Loucy (cell line): ENCODE data around the gene MROH8.

Source experiments
- H2AFZ ChIP-seq: fragments of 200-600 bp; sonication (generic); 2 replicates; pipeline ENCODE4 v1.6.0; 2016; ENCODE audit warnings: antibody characterized with exemption, mild to moderate bottlenecking, low read length, moderate library complexity
- H3F3A ChIP-seq: fragments of 200-600 bp; 2 replicates; pipeline ENCODE4 v1.6.0; 2016; ENCODE audit warnings: antibody characterized with exemption, low read depth, mild to moderate bottlenecking
- H3K27me3 ChIP-seq: fragments of 200-600 bp; sonication (generic); 2 replicates; pipeline ENCODE4 v1.6.1; 2014; ENCODE audit warnings: low read length, mild to moderate bottlenecking; ENCODE audit not compliant: insufficient read depth, poor library complexity, severe bottlenecking
- H3K36me3 ChIP-seq: fragments of 200-600 bp; sonication (generic); 2 replicates; pipeline ENCODE4 v1.6.1; 2016; ENCODE audit warnings: low read length; ENCODE audit not compliant: insufficient read depth
- H3K4me1 ChIP-seq: fragments of 200-600 bp; sonication (generic); 2 replicates; pipeline ENCODE4 v1.5.1; 2014; ENCODE audit warnings: low read length, mild to moderate bottlenecking; ENCODE audit not compliant: insufficient read depth, poor library complexity, severe bottlenecking
- H3K4me2 ChIP-seq: fragments of 200-600 bp; sonication (generic); 2 replicates; pipeline ENCODE4 v1.6.0; 2014; ENCODE audit warnings: antibody characterized with exemption, low read length, low read depth, mild to moderate bottlenecking; ENCODE audit not compliant: poor library complexity, severe bottlenecking
- H3K4me3 ChIP-seq: fragments of 200-600 bp; sonication (generic); 2 replicates; pipeline ENCODE4 v1.5.1; 2014; ENCODE audit warnings: low read length, mild to moderate bottlenecking, mixed read lengths; ENCODE audit not compliant: poor library complexity, severe bottlenecking
- H3K79me2 ChIP-seq: fragments of 200-600 bp; sonication (generic); 2 replicates; pipeline ENCODE4 v1.6.1; 2014; ENCODE audit warnings: low read length; ENCODE audit not compliant: insufficient read depth
- H3K9ac ChIP-seq: fragments of 200-600 bp; sonication (generic); 2 replicates; pipeline ENCODE4 v1.6.0; 2014; ENCODE audit warnings: mild to moderate bottlenecking, low read depth, low read length, moderate library complexity; ENCODE audit not compliant: poor library complexity, severe bottlenecking
- H3K9me2 ChIP-seq: fragments of 200-600 bp; sonication (generic); replicated peaks from 2 replicates; pipeline ENCODE4 v1.6.1; 2016; ENCODE audit warnings: low read depth, low read length, mixed read lengths
- H3K9me3 ChIP-seq: fragments of 200-600 bp; sonication (generic); 2 replicates; pipeline ENCODE4 v1.6.1; 2014; ENCODE audit warnings: mild to moderate bottlenecking, antibody characterized with exemption, low read length, low read depth; ENCODE audit not compliant: insufficient read depth
- H4K20me1 ChIP-seq: fragments of 200-600 bp; sonication (generic); 2 replicates; pipeline ENCODE4 v1.6.0; 2014; ENCODE audit warnings: antibody characterized with exemption, low read length, mild to moderate bottlenecking; ENCODE audit not compliant: insufficient read depth, poor library complexity, severe bottlenecking
- EZH2phosphoT487 ChIP-seq: fragments of 200-600 bp; IDR thresholded peaks from 2 replicates; pipeline ENCODE4 v1.6.1; 2018; ENCODE audit warnings: antibody characterized with exemption, mild to moderate bottlenecking, moderate library complexity, borderline replicate concordance
- TF ChIP-seq, protein P1 (sequence below): fragments of 200-600 bp; sonication (generic); conservative IDR thresholded peaks from 2 replicates; pipeline ENCODE4 v1.5.1; 2014; ENCODE audit warnings: mild to moderate bottlenecking, antibody characterized with exemption, low read length

The MROH8 gene

DNA sequence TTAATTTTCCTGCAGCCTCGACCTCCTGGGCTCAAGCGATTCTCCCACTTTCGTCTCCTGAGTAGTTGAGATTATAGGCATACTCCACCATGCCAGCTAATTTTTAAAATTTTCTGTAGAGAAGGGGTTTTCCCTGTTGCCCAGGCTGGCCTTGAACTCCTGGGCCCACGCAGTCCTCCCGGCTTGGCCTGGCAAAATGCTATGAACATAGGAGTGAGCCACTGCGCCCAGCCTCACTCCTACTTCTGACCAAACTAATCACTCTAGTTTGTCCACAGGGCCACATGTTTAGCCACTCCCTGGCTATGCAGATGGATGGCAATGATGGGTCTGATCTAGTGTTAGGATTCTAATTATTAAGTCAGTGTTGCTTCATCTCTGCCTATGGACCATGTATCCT is 32.1 kb downstream of the MROH8 start:
- no peak for TF ChIP-seq EZH2phosphoT487
- TF ChIP-seq, protein P1, sequence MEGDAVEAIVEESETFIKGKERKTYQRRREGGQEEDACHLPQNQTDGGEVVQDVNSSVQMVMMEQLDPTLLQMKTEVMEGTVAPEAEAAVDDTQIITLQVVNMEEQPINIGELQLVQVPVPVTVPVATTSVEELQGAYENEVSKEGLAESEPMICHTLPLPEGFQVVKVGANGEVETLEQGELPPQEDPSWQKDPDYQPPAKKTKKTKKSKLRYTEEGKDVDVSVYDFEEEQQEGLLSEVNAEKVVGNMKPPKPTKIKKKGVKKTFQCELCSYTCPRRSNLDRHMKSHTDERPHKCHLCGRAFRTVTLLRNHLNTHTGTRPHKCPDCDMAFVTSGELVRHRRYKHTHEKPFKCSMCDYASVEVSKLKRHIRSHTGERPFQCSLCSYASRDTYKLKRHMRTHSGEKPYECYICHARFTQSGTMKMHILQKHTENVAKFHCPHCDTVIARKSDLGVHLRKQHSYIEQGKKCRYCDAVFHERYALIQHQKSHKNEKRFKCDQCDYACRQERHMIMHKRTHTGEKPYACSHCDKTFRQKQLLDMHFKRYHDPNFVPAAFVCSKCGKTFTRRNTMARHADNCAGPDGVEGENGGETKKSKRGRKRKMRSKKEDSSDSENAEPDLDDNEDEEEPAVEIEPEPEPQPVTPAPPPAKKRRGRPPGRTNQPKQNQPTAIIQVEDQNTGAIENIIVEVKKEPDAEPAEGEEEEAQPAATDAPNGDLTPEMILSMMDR = no peak
- Histone ChIP-seq H3K4me1 (no peaks in the 10 kb centered on the region), H2AFZ (no peak overlapping the region), H3K4me2 (no peak overlapping the region), H3K9me3 (no peaks in the 10 kb centered on the region), H3K36me3 (no peaks in the 10 kb centered on the region), H3K9me2 (no peaks in the 10 kb centered on the region), H3K4me3 (no peak overlapping the region), H3K27me3 (no peaks in the 10 kb centered on the region), H3K9ac (no peak overlapping the region), H4K20me1 (no peaks in the 10 kb centered on the region), H3F3A (no peaks in the 10 kb centered on the region), H3K79me2 (no peaks in the 10 kb centered on the region)

GRCh38 chr20:37144856-37145404 is 34.4 kb downstream of the MROH8 start:
- Histone ChIP-seq H4K20me1 (no peaks in the 10 kb centered on the region), H3K27me3 (no peaks in the 10 kb centered on the region), H2AFZ (no peak overlapping the region), H3K4me2 (no peak overlapping the region), H3K36me3 (no peaks in the 10 kb centered on the region), H3K4me1 (no peaks in the 10 kb centered on the region), H3K9me3 (no peaks in the 10 kb centered on the region), H3K79me2 (no peaks in the 10 kb centered on the region), H3K9ac (no peak overlapping the region), H3F3A (no peaks in the 10 kb centered on the region), H3K4me3 (no peak overlapping the region), H3K9me2 (no peaks in the 10 kb centered on the region)
- TF ChIP-seq, protein P1 = no peak
- TF ChIP-seq EZH2phosphoT487 = no peak

DNA sequence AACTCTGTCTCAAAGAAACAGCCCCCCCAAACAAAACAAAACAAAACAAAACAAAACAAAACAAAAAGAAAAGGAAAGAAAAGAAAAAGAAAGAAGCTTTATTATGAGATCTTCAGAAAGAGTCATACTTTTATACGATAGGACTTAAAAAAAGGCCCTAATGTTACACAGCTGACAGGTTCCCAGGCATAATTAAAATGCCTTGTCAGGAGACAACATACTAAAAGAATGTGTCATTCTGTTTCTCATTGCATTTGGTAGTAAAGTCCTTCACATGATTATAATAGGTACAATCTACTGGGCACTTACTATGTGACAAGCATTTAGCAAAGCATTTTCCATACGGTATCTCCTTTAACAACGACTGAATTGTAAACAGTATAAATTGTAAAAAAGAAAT is 36.6 kb downstream of the MROH8 start:
- no peaks in the 10 kb centered on the region for H3K27me3 ChIP-seq
- H3K4me1 ChIP-seq = no peaks in the 10 kb centered on the region
- H3K9me3 ChIP-seq = no peaks in the 10 kb centered on the region
- H3K36me3 ChIP-seq = no peaks in the 10 kb centered on the region
- H3K9ac ChIP-seq = no peak overlapping the region
- no peak overlapping the region for H3K4me2 ChIP-seq
- no peak overlapping the region for H2AFZ ChIP-seq
- no peak for TF ChIP-seq EZH2phosphoT487
- H4K20me1 ChIP-seq = no peaks in the 10 kb centered on the region
- no peaks in the 10 kb centered on the region for H3F3A ChIP-seq
- H3K9me2 ChIP-seq = no peaks in the 10 kb centered on the region
- no peak overlapping the region for H3K4me3 ChIP-seq
- no peaks in the 10 kb centered on the region for H3K79me2 ChIP-seq

- TF ChIP-seq, protein P1 = no peak
- TF ChIP-seq EZH2phosphoT487 = no peak
- Histone ChIP-seq H4K20me1 (no peaks in the 10 kb centered on the region), H3K9me2 (no peaks in the 10 kb centered on the region), H3K4me3 (no peak overlapping the region), H3K9me3 (no peaks in the 10 kb centered on the region), H3K79me2 (no peaks in the 10 kb centered on the region), H3K4me2 (no peak overlapping the region), H2AFZ (no peak overlapping the region), H3K9ac (no peak overlapping the region), H3K4me1 (no peaks in the 10 kb centered on the region), H3F3A (no peaks in the 10 kb centered on the region), H3K36me3 (no peaks in the 10 kb centered on the region), H3K27me3 (no peaks in the 10 kb centered on the region)
These were observed 41.8 kb downstream of the MROH8 start for GRCh38 chr20:37137547-37137946.
